ENCODE data around the gene PDK3. TPM values are rescaled to one million over a fixed set of nuclear protein-coding genes. Genes with fewer than 3 reads are reported as not detected.

PDK3 gene
- total and polyA plus RNA-seq, 3 experiments from 2014 or later = 26.0 to 48.3 (median 26.4) TPM

DNA sequence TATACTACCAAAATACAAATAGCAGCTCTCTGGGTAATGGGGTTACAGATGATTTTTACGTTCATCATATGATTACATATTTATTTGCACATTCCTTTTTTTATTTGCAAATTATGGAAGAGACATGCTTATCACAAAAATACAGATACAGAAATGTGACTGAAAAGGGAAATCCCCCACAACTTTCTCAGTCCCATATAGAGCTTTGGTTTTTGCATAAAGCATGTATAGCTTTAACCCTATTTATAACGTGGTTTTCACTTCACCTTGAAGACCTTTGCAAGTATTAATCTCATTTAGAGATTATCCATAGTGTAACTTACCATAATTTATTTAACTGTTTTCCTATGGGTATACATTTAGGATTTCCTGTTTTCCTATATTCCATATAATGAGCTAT lies 55.4 kb downstream of the PDK3 start:
- H3K4me1 Mint-ChIP-seq = no peaks in the 10 kb centered on the region
- H3K36me3 ChIP-seq (ENCODE audit: insufficient read depth, low read length) = no peaks in the 10 kb centered on the region
- H3K27me3 Mint-ChIP-seq = peaks cover 0 to 1% of the 10 kb centered on the region in 2 donors
- H3K9me3 ChIP-seq (ENCODE audit: low read length) = no peaks in the 10 kb centered on the region
- no peak overlapping the region for H3K27ac ChIP-seq (ENCODE audit: low read depth, low read length)
- no peak overlapping the region for H3K4me3 Mint-ChIP-seq
- H3K27me3 ChIP-seq (ENCODE audit: insufficient read depth, low read length, poor library complexity, severe bottlenecking) = no peaks in the 10 kb centered on the region
- ChIA-PET POLR2A (no interaction called here), CTCF (no interaction called here)
- no peaks in the 10 kb centered on the region for H3K4me1 ChIP-seq (ENCODE audit: insufficient read depth, low read length)
- peak overlapping the region in 2 of 8 donors; percentile 16 to 72 for H3K27ac Mint-ChIP-seq
- H3K9me3 Mint-ChIP-seq = no peaks in the 10 kb centered on the region
- DNase-seq = no peak
- H3K36me3 Mint-ChIP-seq = peaks cover 4 to 56% (median 7%) of the 10 kb centered on the region in 3 donors
- H3K4me3 ChIP-seq (ENCODE audit: low read length) = no peak overlapping the region

DNA sequence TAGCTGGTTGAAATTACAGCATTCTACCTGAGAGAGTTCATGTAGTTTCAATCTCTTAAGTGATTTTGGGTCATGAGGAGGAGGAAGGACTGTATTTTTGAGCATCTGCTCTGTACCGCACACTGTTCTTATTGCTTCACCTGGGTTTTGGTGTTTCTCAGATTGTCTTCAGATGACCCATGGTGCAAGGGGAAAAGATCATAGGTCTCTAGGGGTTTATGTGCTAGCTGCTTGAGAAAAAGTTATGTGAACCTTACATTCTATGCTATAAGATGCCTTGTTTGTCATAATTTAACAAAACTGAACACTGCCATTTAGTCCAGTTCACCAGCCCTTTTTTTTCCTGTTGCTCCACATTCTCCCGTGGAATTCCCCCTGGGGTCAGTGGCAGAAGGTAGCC lies 60.4 kb downstream of the PDK3 start:
- no peak overlapping the region for H3K27ac ChIP-seq (ENCODE audit: low read depth, low read length)
- Mint-ChIP-seq H3K27ac (no peak overlapping the region), H3K36me3 (peaks cover 4 to 77% (median 4%) of the 10 kb centered on the region in 3 donors), H3K27me3 (peaks cover 0 to 2% of the 10 kb centered on the region in 2 donors), H3K4me1 (no peaks in the 10 kb centered on the region), H3K9me3 (no peaks in the 10 kb centered on the region), H3K4me3 (no peak overlapping the region)
- no peaks in the 10 kb centered on the region for H3K36me3 ChIP-seq (ENCODE audit: insufficient read depth, low read length)
- H3K4me1 ChIP-seq (ENCODE audit: insufficient read depth, low read length) = no peaks in the 10 kb centered on the region
- no peaks in the 10 kb centered on the region for H3K9me3 ChIP-seq (ENCODE audit: low read length)
- DNase-seq = no peak
- ChIA-PET CTCF (no interaction called here), POLR2A (no interaction called here)
- no peaks in the 10 kb centered on the region for H3K27me3 ChIP-seq (ENCODE audit: insufficient read depth, low read length, poor library complexity, severe bottlenecking)
- no peak overlapping the region for H3K4me3 ChIP-seq (ENCODE audit: low read length)

DNA sequence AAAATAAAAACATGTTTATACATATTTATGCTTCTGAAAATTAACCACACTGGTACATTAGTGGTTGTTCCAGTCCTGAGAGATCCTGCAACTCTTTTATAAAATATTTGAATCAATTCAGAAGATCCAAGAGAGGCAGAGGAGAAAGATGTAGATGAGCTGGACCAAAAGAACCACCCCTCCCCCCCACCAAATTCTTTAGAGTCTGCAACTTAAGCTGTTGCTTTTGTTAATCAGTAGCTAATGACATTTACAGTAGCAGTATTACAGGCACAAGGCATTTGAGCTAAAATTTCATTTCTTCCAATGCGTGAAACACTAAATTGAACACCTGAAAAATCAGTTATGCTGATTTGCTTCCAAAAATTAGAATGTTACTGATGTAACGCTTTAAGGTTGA lies 61.5 kb downstream of the PDK3 start:
- H3K4me1 ChIP-seq (ENCODE audit: insufficient read depth, low read length) = no peaks in the 10 kb centered on the region
- H3K27ac ChIP-seq (ENCODE audit: low read depth, low read length) = no peak overlapping the region
- peak overlapping the region in 1 of 8 donors; percentile 17 for H3K27ac Mint-ChIP-seq
- DNase-seq = no peak
- H3K36me3 Mint-ChIP-seq = peaks cover 0 to 76% (median 4%) of the 10 kb centered on the region in 3 donors
- CTCF ChIA-PET = no interaction called here
- H3K36me3 ChIP-seq (ENCODE audit: insufficient read depth, low read length) = no peaks in the 10 kb centered on the region
- peaks cover 0 to 2% of the 10 kb centered on the region in 2 donors for H3K27me3 Mint-ChIP-seq
- POLR2A ChIA-PET = no interaction called here
- no peak overlapping the region for H3K4me3 Mint-ChIP-seq
- no peaks in the 10 kb centered on the region for H3K9me3 ChIP-seq (ENCODE audit: low read length)
- H3K4me3 ChIP-seq (ENCODE audit: low read length) = no peak overlapping the region
- no peaks in the 10 kb centered on the region for H3K4me1 Mint-ChIP-seq
- H3K27me3 ChIP-seq (ENCODE audit: insufficient read depth, low read length, poor library complexity, severe bottlenecking) = no peaks in the 10 kb centered on the region
- no peaks in the 10 kb centered on the region for H3K9me3 Mint-ChIP-seq

DNA sequence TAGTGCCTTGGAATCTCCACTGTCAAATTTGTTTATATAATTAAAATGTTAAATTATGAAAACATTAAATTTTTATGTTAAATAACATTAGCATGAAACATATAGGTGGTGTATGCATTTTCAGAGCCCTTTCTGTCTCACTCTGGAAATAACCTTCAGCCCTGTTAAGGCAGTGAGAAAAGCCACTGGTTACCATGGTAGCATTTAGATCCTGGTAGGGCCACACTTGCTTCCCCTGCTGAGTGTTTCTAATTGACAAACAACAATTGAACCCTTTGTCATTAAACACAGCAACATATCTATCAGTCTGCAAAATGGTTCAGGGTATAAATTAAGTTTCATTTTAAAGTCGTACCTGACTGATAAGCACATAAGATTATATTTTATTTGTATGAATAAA lies 63.5 kb downstream of the PDK3 start:
- peaks cover 0 to 78% (median 6%) of the 10 kb centered on the region in 3 donors for H3K36me3 Mint-ChIP-seq

DNA sequence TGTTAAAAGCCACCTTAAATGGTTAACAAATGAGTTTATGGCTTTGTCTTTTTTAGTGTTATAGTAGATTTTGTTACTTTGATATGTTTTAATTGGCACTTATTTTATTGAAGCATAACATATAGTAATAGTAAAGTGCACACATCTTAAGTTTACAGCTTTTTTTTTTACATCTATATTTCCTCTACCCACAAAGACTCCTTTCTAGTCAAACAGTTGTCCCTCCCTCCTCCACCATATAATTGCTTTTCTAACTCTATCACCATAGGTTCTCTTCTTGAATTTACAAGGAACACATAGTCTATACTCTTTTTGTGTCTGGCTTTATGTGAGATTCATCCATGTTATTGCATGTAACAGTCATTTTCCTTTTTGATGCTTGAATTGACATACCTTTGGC lies 71.5 kb downstream of the PDK3 start:
- H3K4me1 ChIP-seq (ENCODE audit: insufficient read depth, low read length) = no peaks in the 10 kb centered on the region
- CTCF ChIA-PET = no interaction called here
- no peaks in the 10 kb centered on the region for H3K9me3 ChIP-seq (ENCODE audit: low read length)
- DNase-seq = no peak
- no peak overlapping the region for H3K4me3 ChIP-seq (ENCODE audit: low read length)
- Mint-ChIP-seq H3K36me3 (peaks cover 0 to 53% (median 4%) of the 10 kb centered on the region in 3 donors), H3K4me3 (no peak overlapping the region), H3K9me3 (no peaks in the 10 kb centered on the region), H3K27me3 (no peaks in the 10 kb centered on the region), H3K27ac (no peak overlapping the region), H3K4me1 (no peaks in the 10 kb centered on the region)
- no peaks in the 10 kb centered on the region for H3K36me3 ChIP-seq (ENCODE audit: insufficient read depth, low read length)
- POLR2A ChIA-PET = no interaction called here
- H3K27ac ChIP-seq (ENCODE audit: low read depth, low read length) = no peak overlapping the region
- H3K27me3 ChIP-seq (ENCODE audit: insufficient read depth, low read length, poor library complexity, severe bottlenecking) = no peaks in the 10 kb centered on the region

More for the DNA sequence above, 63.5 kb downstream of the PDK3 start:
- no peaks in the 10 kb centered on the region for H3K36me3 ChIP-seq (ENCODE audit: insufficient read depth, low read length)
- POLR2A ChIA-PET = no interaction called here
- H3K4me3 Mint-ChIP-seq = no peak overlapping the region
- no peak overlapping the region for H3K27ac Mint-ChIP-seq
- no peak overlapping the region for H3K4me3 ChIP-seq (ENCODE audit: low read length)
- CTCF ChIA-PET = no interaction called here
- peaks cover 0 to 2% of the 10 kb centered on the region in 2 donors for H3K27me3 Mint-ChIP-seq
- no peaks in the 10 kb centered on the region for H3K27me3 ChIP-seq (ENCODE audit: insufficient read depth, low read length, poor library complexity, severe bottlenecking)
- H3K9me3 ChIP-seq (ENCODE audit: low read length) = no peaks in the 10 kb centered on the region
- no peaks in the 10 kb centered on the region for H3K4me1 Mint-ChIP-seq
- no peak for DNase-seq
- H3K4me1 ChIP-seq (ENCODE audit: insufficient read depth, low read length) = no peaks in the 10 kb centered on the region
- no peaks in the 10 kb centered on the region for H3K9me3 Mint-ChIP-seq
- H3K27ac ChIP-seq (ENCODE audit: low read depth, low read length) = no peak overlapping the region

- H3K27ac Mint-ChIP-seq = peak overlapping the region in 1 of 8 donors; percentile 27
- no peaks in the 10 kb centered on the region for H3K4me1 ChIP-seq (ENCODE audit: insufficient read depth, low read length)
- no peak for DNase-seq
- H3K36me3 ChIP-seq (ENCODE audit: insufficient read depth, low read length) = no peaks in the 10 kb centered on the region
- no peaks in the 10 kb centered on the region for H3K9me3 Mint-ChIP-seq
- H3K4me3 ChIP-seq (ENCODE audit: low read length) = no peak overlapping the region
- no peak overlapping the region for H3K27ac ChIP-seq (ENCODE audit: low read depth, low read length)
- H3K27me3 ChIP-seq (ENCODE audit: insufficient read depth, low read length, poor library complexity, severe bottlenecking) = no peaks in the 10 kb centered on the region
- peaks cover 0 to 49% (median 2%) of the 10 kb centered on the region in 3 donors for H3K36me3 Mint-ChIP-seq
- H3K4me3 Mint-ChIP-seq = no peak overlapping the region
- H3K4me1 Mint-ChIP-seq = no peaks in the 10 kb centered on the region
- ChIA-PET POLR2A (no interaction called here), CTCF (no interaction called here)
- no peaks in the 10 kb centered on the region for H3K27me3 Mint-ChIP-seq
- H3K9me3 ChIP-seq (ENCODE audit: low read length) = no peaks in the 10 kb centered on the region
These were observed 77.7 kb downstream of the PDK3 start for GRCh38 chrX:24542756-24543155.

DNA sequence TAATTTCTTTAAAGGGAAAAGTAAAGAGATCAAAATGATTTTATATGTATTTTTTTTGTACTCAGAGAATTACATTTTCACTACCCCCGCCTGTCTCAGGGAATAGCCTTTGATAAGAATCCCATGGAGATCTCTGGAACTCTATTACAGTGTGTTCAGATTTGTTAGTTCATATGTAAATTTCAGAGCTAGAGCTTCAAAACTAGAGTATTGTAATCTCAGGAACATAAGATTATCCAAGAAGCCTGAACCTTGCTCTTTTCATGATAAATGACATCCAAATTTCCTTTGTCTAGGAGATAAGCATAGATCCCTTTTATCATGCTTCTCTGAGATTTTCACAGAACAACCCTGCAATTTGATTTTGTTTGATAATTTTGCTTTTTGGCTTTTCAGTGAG lies 82.9 kb downstream of the PDK3 start:
- Histone ChIP-seq H3K4me1 (ENCODE audit: insufficient read depth, low read length) (no peaks in the 10 kb centered on the region), H3K27me3 (ENCODE audit: insufficient read depth, low read length, poor library complexity, severe bottlenecking) (no peaks in the 10 kb centered on the region), H3K9me3 (ENCODE audit: low read length) (no peaks in the 10 kb centered on the region), H3K36me3 (ENCODE audit: insufficient read depth, low read length) (no peaks in the 10 kb centered on the region), H3K27ac (ENCODE audit: low read depth, low read length) (no peak overlapping the region), H3K4me3 (ENCODE audit: low read length) (no peak overlapping the region)
- H3K27ac Mint-ChIP-seq = no peak overlapping the region
- no peaks in the 10 kb centered on the region for H3K4me1 Mint-ChIP-seq
- no peaks in the 10 kb centered on the region for H3K9me3 Mint-ChIP-seq
- H3K36me3 Mint-ChIP-seq = peaks cover 0 to 20% (median 2%) of the 10 kb centered on the region in 3 donors
- ChIA-PET CTCF (no interaction called here), POLR2A (interaction anchor here (0.6 kb wide), 1 partner anchor 84 kb away, joined by 6 read pairs; no protein-coding TSS in a partner anchor)
- no peak for DNase-seq
- no peak overlapping the region for H3K4me3 Mint-ChIP-seq
- H3K27me3 Mint-ChIP-seq = no peaks in the 10 kb centered on the region

- Histone ChIP-seq H3K9me3 (ENCODE audit: low read length) (no peaks in the 10 kb centered on the region), H3K4me3 (ENCODE audit: low read length) (no peak overlapping the region), H3K27ac (ENCODE audit: low read depth, low read length) (no peak overlapping the region), H3K4me1 (ENCODE audit: insufficient read depth, low read length) (no peaks in the 10 kb centered on the region), H3K27me3 (ENCODE audit: insufficient read depth, low read length, poor library complexity, severe bottlenecking) (no peaks in the 10 kb centered on the region), H3K36me3 (ENCODE audit: insufficient read depth, low read length) (no peaks in the 10 kb centered on the region)
- no peak for DNase-seq
- H3K9me3 Mint-ChIP-seq = no peaks in the 10 kb centered on the region
- no peak overlapping the region for H3K4me3 Mint-ChIP-seq
- POLR2A ChIA-PET = no interaction called here
- no peaks in the 10 kb centered on the region for H3K27me3 Mint-ChIP-seq
- no peaks in the 10 kb centered on the region for H3K4me1 Mint-ChIP-seq
- peaks cover 0 to 3% (median 0%) of the 10 kb centered on the region in 3 donors for H3K36me3 Mint-ChIP-seq
- H3K27ac Mint-ChIP-seq = no peak overlapping the region
- CTCF ChIA-PET = no interaction called here
These were observed 85.1 kb downstream of the PDK3 start for GRCh38 chrX:24550166-24550565.

GRCh38 chrX:24553011-24553410 lies 87.9 kb downstream of the PDK3 start:
- H3K4me1 Mint-ChIP-seq = no peaks in the 10 kb centered on the region
- H3K27me3 Mint-ChIP-seq = peaks cover 0 to 3% of the 10 kb centered on the region in 2 donors
- no peak overlapping the region for H3K4me3 Mint-ChIP-seq
- Histone ChIP-seq H3K4me1 (ENCODE audit: insufficient read depth, low read length) (no peaks in the 10 kb centered on the region), H3K36me3 (ENCODE audit: insufficient read depth, low read length) (no peaks in the 10 kb centered on the region), H3K4me3 (ENCODE audit: low read length) (no peak overlapping the region), H3K9me3 (ENCODE audit: low read length) (no peaks in the 10 kb centered on the region), H3K27me3 (ENCODE audit: insufficient read depth, low read length, poor library complexity, severe bottlenecking) (no peaks in the 10 kb centered on the region), H3K27ac (ENCODE audit: low read depth, low read length) (no peak overlapping the region)
- H3K9me3 Mint-ChIP-seq = no peaks in the 10 kb centered on the region
- H3K27ac Mint-ChIP-seq = no peak overlapping the region
- ChIA-PET POLR2A (no interaction called here), CTCF (interaction anchor here (0.9 kb wide), 1 partner anchor 182 kb away, joined by 3 read pairs; no protein-coding TSS in a partner anchor)
- no peaks in the 10 kb centered on the region for H3K36me3 Mint-ChIP-seq
- DNase-seq = no peak

All from CD8-positive, alpha-beta memory T cell (primary cell).